Brain microvascular endothelial cell (primary cell): Measurements from ENCODE around the gene RFLNA.

Experiments
- DNase-seq: peaks from one replicate; pipeline ENCODE4 v3.0.0-alpha.2; 2020
- H3K27ac ChIP-seq: fragments of 250-450 bp; sonication (Bioruptor Pico); 2 replicates; pipeline ENCODE4 v1.5.1; 2020; ENCODE audit warnings: mild to moderate bottlenecking, moderate library complexity
- H3K27me3 ChIP-seq: fragments of 250-450 bp; sonication (Bioruptor Pico); replicated peaks from 2 replicates; pipeline ENCODE4 v1.5.1; 2020; ENCODE audit warnings: mild to moderate bottlenecking
- H3K36me3 ChIP-seq: fragments of 250-450 bp; sonication (Bioruptor Pico); replicated peaks from 2 replicates; pipeline ENCODE4 v1.5.1; 2020; ENCODE audit warnings: mild to moderate bottlenecking
- H3K4me3 ChIP-seq: 2 replicates; pipeline ENCODE4 v1.5.1; 2011; ENCODE audit warnings: low read depth, mild to moderate bottlenecking, control low read depth, low read length, moderate library complexity
- in situ Hi-C: cut with HindIII; loops from 2 replicates; pipeline ENCODE4 v1.10.0; 2017; ENCODE audit warnings: low sequenced_read_pairs, low pct_ligation_motif_present
- TF ChIP-seq, protein P1 (sequence below): IDR thresholded peaks from 2 replicates; pipeline ENCODE4 v1.5.1; 2011; ENCODE audit warnings: low read depth, mild to moderate bottlenecking, moderate library complexity, low read length, control low read depth, inconsistent platforms; ENCODE audit errors: missing control alignments

Gene RFLNA

DNA sequence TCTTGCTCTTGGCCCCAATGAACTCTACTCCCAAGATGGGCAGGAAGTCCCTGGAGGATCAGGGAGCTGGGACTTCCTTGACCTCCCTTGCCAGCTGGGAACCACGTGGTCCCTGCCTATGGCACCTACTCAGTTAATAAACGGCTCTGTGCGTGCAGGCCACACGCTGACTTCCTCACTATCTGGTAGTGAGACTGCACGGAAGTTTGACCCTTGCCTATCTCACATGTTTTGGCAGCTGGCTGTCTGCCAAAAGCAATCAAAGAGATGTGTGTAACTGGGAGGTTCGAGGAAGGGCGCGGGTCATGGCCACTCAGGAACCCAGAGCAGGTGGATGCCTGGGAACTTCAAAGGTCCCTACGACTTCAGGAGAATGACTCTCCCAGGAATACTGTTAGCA, 57.9 kb downstream of the RFLNA start:
- H3K36me3 ChIP-seq: peaks cover 97% of the 10 kb centered on the region
- H3K27me3 ChIP-seq: no peaks in the 10 kb centered on the region
- TF ChIP-seq, protein P1, sequence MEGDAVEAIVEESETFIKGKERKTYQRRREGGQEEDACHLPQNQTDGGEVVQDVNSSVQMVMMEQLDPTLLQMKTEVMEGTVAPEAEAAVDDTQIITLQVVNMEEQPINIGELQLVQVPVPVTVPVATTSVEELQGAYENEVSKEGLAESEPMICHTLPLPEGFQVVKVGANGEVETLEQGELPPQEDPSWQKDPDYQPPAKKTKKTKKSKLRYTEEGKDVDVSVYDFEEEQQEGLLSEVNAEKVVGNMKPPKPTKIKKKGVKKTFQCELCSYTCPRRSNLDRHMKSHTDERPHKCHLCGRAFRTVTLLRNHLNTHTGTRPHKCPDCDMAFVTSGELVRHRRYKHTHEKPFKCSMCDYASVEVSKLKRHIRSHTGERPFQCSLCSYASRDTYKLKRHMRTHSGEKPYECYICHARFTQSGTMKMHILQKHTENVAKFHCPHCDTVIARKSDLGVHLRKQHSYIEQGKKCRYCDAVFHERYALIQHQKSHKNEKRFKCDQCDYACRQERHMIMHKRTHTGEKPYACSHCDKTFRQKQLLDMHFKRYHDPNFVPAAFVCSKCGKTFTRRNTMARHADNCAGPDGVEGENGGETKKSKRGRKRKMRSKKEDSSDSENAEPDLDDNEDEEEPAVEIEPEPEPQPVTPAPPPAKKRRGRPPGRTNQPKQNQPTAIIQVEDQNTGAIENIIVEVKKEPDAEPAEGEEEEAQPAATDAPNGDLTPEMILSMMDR: no peak
- H3K4me3 ChIP-seq: no peak overlapping the region
- no peak overlapping the region for H3K27ac ChIP-seq
- DNase-seq: peak; percentile 31
- in situ Hi-C loops: no loop called here

DNA sequence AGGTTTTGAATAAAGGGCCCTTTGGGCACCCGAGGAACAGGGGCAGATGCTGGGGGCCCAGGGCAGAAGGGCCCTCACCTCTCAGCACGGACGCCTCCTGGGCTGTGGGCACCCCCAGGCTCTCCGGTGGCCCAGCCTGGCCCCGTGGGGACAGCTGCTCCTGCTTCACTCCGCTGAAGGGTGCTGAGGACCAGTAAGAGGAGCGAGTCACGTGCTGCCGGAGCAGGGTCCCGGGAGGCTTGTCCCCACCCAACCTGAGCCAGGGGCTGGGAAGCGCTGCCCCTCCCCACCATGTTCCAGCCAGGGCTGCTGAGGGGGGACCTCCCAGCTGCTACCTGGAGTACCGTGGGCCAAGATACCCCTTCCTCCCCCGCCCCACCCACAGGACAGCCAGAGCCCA, 59.5 kb downstream of the RFLNA start:
- H3K27ac ChIP-seq: no peak overlapping the region
- TF ChIP-seq, protein P1: no peak
- peaks cover 96% of the 10 kb centered on the region for H3K36me3 ChIP-seq
- no peak for DNase-seq
- no peaks in the 10 kb centered on the region for H3K27me3 ChIP-seq
- H3K4me3 ChIP-seq: no peak overlapping the region
- in situ Hi-C loops: no loop called here

DNA sequence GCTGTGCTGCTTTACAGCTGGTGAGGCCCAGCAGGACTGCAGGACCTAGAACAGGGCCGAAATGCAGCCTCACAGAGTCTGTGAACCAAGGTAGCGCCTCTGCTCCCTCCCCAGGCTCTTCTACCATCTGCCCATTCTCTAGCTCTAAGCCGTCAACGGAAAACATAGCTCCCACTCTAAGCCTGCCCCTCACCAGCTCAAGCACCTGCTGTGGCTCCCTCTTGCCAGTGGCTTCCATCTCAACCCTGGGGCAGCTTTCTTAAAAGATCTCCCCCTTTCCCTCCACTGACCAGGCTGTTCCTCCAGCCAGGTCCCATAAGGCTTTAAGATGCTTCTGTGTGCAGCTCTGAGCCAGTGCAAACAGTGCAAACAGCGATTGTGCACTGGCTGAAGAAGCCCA, 61.3 kb downstream of the RFLNA start:
- DNase-seq: no peak

DNA sequence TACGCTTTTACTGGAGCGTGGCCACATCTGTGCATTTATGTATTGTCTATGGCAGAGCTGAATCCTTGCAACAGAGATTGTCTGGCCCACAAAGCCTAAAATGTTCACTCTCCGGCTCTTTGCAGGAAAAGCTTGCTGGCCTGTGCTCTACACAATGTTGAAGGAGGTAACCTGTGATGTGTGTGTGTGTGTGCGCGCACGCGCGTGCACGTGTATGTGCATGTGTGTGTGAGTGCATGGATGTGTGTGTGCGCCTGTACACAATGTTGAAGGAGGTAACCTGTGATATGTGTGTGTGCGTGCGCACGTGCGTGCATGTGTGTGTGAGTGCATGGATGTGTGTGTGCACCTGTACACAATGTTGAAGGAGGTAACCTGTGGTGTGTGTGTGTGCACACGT, 62.7 kb downstream of the RFLNA start:
- DNase-seq: no peak
- H3K4me3 ChIP-seq: no peak overlapping the region
- TF ChIP-seq, protein P1: no peak
- H3K27ac ChIP-seq: no peak overlapping the region
- in situ Hi-C loops: no loop called here
- H3K36me3 ChIP-seq: peaks cover 90% of the 10 kb centered on the region
- no peaks in the 10 kb centered on the region for H3K27me3 ChIP-seq

More for the DNA sequence above, 61.3 kb downstream of the RFLNA start:
- H3K36me3 ChIP-seq: peaks cover 93% of the 10 kb centered on the region
- H3K27ac ChIP-seq: no peak overlapping the region
- no peaks in the 10 kb centered on the region for H3K27me3 ChIP-seq
- H3K4me3 ChIP-seq: no peak overlapping the region
- in situ Hi-C loops: no loop called here
- TF ChIP-seq, protein P1: no peak

DNA sequence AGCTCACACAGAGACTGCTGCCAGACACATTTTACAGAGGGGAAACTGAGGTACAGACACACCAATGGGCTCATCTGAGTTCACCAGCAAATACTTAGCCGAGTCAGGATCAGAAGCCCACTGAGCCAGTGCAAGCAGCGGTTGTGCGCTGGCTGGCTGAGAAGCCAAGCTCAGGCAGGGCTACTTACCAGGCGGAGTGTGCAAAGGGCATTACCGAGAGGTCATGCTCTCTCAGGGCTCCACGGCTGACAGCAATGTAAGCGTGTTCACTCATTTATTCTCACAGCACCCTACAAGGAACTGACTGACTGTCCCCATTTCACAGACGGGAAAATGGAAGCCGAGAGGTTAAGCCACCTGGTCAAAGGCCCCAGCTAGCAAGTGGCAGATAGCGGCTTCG, 63.7 kb downstream of the RFLNA start:
- Histone ChIP-seq H3K27me3 (no peaks in the 10 kb centered on the region), H3K4me3 (no peak overlapping the region), H3K27ac (no peak overlapping the region), H3K36me3 (peaks cover 87% of the 10 kb centered on the region)
- in situ Hi-C loops: no loop called here
- no peak for DNase-seq
- TF ChIP-seq, protein P1: no peak
